GM19467 (cell line): Measurements from ENCODE around the gene AFF2.

Experiments
- ATAC-seq: cut with Tn5 transposase; IDR thresholded peaks from one replicate; pipeline ENCODE4 v1.9.1; 2021; ENCODE audit warnings: mild to moderate bottlenecking, moderate library complexity; ENCODE audit not compliant: unreplicated experiment

Gene AFF2

DNA sequence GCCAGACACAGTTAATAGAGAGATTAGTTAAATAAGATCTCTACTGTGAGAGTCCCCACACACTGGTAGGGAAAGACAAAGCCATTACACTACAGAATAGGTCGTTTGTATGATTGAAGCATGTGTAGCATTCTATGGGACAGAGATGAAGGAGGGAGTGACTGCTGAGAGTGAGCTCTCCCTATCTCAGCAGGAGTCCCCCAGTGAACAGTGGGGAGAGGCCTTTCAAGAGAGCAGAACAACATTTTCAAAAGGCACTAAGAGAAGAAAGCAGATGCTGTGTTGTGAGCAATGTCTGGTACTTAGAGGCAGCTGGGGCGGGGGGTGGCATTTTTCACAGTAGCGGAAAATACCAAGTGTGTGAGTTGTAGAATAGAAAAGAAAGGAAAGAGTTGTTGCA, 413.6 kb downstream of the AFF2 start:
- no peak for ATAC-seq

DNA sequence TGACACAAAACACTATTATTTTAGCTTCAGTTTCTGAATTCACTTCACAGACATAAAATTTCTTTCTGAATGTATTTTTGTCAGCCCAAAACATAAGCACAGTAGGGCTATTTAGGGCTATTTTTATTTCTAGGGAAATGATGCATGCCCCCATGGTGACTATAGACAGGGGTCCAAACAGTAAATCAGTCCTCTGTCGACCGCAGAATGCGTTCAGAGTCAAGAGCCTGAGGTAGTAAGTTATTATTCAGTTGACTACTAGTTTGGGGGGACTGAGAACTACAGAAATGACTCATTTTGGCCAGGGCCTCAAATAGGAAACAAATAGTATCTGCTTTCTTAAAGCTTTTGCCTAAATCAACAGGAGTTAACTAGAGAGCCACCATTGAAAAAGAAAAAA, 414.4 kb downstream of the AFF2 start:
- no peak for ATAC-seq

DNA sequence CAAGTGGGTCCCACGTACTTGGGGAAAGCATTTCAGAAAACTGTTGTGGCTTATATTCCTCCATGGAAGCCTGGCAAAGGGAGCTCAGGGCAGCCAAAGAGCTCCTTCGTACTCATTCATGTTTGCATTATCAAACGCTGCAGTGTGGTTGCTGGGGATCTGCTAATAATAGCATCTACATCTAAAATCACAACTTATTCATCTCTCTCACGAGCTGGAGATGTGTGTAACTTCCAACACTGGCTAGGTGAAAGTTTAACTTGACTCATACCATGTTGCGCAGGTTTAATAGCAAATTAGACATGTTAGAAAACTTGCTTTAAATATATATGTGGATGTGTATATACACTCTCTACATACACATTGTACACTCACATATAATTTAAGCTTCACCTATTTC, 415.1 kb downstream of the AFF2 start:
- ATAC-seq: no peak

DNA sequence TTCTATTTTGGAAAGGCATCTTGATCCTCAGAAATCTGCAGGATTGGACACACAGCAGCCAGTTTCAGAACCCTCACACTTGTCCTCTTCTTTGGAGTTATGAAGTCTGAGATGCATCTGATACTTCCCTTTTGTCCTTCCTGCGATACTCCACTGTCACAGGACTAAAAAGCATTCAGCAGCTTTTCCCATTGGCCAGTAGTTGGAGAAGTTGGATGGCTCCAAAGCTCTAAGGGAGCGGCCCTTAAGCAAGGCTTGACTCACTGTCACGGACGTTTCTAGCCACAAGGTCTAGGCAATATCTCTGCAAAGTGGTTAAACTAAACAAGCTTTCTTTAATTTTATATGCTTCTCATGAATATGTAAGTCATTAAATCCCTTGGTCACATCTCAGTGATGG, 417.0 kb downstream of the AFF2 start:
- no peak for ATAC-seq

DNA sequence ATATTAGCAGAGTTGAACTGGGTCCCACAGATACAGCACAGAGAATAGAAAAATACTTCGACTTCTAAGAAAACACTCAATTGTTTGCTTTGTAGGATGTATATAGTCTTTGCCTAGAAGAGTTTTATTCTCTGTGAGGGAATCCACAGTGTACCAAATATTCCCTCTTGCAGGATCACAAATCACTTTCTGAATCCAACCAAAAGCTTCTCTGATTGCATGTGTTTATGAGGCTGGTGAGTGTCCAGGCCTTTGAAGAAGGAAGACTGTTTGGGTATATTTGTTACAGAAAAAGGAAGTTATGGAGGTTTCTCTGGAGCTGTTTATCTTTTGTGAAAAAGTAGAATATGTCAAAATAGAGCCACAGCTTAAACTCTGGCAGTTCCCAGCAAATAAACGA, 423.2 kb downstream of the AFF2 start:
- ATAC-seq: no peak

DNA sequence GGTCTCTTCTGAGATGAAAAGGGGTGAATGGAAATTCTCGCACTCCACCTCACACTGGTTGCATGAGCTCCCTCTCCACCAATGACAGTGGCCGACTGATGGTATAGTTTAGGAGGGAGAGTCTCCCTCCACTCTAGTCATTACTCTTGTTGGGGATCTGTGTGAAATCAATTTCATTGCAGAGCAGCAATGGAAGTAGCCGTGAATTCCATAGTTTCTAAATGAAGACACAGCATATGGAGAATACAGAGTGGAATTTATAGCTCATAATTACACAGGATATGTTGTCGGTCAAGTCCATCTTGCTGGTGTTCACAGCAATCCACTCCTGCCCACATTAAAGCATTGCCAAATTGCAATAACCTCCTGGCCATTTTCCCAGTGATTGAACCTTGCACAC, 426.0 kb downstream of the AFF2 start:
- ATAC-seq: no peak

DNA sequence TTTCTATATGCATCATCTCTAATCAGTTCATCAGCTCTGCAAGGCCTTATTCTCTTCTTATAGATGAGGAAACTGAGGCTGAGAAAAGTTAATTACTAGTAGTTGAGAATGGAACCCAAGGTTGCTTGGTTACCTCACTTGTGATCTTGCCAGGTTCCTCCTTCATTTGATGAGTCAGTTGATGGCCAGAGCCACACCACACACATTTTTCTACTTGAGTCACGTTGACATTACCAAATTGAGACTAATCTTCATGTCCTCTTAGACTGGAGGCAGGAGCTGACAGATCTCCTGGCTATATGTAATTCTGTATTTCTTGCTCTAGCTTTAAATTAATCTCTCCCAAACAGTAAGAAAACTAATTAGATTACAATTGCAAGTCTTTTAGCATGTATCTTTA, 428.4 kb downstream of the AFF2 start:
- ATAC-seq: no peak

DNA sequence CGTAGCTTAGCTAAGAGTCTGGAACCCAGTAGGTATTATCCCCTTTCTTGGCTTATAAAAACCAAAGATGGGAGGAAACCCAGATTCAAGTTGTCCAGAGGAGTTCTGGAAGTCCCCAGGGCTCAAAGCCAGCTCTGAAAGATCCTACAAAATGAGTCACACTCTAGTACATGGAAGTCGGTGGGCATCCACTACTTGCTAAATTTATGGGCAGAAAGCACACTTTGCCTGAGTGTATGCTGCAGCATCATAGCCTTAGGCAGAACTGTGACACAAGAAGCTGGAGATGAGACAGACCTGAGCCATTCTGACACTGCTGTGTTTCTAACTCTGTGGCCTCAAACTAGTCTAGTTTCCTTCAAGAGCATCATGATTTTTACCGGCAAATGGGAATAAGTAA, 429.3 kb downstream of the AFF2 start:
- ATAC-seq: no peak

DNA sequence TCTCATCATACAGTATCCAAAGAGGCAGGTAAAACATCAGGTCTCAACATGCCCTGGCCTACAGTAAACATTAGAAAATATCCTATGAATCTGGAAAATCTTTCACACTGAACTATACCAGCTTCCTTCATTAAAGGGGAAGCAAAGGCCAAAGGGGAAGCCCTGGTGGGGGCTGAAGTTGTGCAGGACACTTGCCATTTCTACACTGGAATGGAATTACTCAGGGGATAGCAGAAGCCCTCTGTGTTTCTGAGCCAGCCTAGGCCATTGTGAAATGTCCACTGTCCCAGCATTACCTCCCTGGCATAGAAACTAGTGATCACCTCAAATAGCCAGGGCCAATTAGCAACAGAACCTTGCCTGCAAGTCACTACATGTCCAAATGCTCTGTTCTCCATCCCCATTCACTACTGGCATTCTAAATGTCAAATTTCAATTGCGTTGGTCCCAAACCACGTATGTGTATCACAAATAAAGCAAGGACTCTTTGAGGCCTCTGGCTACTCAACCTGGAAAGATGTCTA, 429.9 kb downstream of the AFF2 start:
- ATAC-seq: no peak

DNA sequence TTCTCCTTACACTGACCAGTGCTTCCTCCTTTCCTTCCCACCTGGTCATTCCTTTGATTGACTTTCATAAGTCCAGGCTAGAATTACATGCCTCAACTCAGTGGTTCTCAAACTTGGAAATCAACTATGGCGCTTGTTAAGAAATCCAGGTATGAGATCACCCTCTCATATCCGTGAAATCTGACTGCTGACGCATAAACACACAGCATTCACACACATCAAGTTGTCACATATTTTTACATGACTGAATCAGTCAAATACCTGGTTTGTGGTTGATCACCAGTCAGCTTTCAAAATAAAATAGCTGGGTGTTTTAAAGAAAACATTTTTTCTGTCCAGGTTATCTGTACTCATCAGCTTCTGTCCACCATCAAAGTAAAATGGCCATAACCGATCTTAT, 433.5 kb downstream of the AFF2 start:
- no peak for ATAC-seq

DNA sequence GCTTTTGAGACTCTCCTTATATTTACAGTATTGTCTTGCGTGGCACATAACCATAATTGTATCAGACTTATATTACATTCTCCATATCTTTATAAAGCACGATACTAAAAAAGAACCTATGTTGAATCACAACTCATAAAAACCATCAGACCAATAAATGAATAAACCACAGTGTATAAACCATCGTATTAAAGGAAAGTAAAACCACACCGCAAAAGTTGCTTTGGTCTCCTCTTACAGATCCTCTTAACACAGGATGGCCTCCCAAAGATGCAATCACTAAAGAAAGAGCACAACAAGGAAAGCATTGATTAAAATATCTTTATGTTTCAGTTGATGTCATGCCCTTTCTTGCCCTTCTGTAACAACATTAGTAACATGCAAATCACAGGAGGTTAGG, 437.9 kb downstream of the AFF2 start:
- no peak for ATAC-seq

DNA sequence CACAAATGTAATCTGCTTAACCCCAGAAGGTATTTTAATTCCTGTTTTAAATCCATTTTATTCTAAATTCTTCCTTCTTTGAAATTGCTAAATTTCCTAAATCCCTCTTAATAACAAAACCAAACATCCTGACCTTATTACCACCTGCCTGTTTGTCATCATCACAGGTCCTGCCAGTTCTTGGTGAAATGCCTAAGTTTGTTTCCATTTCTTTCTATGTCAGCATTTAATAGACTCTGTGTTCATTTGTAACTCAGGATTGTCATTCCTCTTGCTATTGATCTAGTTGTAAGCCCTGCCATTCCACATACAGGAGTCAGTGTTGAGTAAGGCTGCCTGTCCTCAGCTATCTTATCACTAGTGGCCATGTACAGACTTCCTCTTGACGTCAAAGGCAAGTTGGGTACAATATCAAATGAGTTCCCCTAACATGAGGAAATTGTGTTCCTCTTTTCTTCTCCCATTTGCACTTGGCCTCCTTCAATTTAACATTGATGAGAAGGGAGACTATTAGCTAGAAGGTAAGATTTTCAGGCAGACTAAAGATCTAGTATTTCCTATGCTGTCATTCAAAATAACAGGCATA, 440.1 kb downstream of the AFF2 start:
- ATAC-seq: no peak

DNA sequence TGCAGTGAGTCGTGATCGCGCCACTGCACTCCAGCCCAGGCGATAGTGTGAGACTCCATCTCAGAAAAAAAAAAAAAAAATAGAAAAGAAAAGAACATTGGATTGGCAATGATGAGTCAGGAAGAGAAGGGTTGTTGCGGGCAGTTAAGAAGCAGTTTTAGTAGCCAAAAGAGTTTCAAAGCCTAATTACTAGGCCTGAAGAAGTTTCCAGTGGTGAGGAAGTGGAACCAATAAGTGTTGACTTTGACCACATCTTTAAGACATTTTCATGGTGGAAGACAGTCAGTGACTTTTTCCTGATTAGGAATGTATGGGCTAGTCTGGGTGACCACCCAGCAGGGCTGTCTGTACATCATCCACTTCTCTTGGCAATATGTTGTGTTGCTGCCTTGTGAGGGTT, 442.3 kb downstream of the AFF2 start:
- no peak for ATAC-seq

DNA sequence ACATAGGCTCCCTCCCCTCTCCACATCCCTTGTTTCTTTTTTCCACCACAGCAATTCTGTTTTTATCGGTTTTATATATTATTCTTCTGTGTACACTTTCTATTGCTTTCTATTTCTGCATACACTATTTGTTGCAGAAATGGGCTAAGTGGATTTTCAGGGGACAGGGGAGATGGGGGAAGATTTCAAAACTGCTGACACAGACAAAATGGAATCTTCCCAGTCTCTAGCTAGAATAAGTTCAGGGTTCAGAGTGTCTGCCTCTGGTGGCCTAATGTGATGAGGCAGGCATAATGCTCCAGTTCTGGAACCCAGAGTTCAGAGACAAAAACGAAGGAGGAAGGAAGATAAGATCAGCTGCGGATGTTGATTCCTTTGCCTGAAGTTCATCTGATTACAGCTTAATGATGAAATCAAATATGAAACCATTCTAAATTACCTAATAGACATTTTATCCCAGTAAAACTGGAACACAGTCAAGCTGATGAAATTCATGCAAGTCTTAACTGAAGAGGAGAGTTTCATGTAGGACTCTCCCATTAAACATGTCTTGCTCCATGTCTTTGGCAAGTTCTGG, 447.1 kb downstream of the AFF2 start:
- no peak for ATAC-seq

DNA sequence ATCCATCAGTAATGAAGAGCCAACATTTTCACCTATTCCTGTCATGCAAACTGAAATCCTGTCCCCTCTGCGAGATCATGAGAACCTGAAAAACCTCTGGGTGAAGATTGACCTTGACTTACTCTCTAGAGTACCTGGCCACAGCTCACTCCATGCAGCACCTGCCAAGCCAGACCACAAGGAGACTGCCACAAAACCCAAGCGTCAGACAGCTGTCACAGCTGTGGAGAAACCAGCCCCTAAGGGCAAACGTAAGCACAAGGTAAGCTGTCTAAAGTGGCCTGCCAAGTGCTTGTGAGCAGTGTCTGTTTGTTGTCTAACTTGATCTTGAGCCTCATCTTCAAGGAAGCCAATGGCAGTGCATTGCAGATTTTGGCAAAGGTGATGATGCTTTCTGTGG, 455.9 kb downstream of the AFF2 start:
- no peak for ATAC-seq

DNA sequence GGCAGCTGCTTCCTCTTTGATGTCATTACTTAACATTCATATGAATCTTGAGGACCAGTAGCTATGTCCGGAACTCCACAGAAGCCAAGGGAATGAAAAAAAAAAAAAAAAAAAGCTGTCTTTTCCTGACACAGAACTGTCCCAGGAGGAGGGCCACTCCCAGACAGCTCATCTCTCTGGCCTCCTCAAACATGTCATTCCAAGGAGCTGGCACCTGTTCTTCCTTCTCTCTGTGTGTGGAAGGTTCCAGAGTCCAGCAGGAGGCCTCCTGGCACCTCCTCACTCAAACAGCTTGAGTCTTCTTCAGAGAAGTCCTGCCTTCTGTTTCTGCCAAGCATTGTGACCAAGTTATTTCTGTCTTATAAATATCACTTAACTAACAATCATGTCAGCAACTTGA, 458.5 kb downstream of the AFF2 start:
- ATAC-seq: no peak

DNA sequence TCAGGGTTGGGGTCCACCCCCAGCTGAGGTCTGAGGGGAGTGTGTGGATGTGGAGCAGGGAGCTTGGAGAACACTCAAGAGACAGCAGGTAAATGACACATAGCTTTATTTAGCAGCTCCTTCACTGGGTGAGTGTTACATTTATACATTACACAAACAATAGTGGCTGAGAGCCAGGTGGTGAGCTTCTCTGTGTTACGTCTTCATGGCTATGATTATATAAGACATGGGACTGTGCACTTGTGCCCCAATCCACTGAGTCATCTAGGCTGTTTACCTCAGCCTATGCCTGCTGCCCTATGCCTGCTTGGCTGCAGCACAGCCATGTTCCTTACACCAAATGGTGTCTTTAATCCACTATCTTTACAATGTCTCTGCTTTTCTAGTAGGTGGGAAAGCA, 459.6 kb downstream of the AFF2 start:
- ATAC-seq: no peak

DNA sequence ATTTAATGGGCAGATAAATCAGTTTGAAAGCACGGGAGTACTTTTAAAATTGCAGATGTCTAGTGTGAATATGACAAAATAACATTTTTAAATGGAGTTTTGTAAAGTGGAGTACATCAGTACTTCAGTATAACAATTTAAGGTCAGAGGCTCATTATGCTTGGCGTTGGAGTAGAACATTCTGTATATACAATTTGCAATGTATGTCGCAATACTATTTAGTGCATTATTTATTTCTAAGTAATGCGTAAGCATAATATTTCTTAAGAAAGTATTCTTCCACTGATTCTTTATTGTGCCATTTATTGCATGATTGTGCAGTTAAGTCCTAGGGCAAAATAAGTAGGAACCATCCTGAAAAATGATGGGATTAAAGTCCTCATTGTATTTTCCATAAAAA, 461.6 kb downstream of the AFF2 start:
- no peak for ATAC-seq

DNA sequence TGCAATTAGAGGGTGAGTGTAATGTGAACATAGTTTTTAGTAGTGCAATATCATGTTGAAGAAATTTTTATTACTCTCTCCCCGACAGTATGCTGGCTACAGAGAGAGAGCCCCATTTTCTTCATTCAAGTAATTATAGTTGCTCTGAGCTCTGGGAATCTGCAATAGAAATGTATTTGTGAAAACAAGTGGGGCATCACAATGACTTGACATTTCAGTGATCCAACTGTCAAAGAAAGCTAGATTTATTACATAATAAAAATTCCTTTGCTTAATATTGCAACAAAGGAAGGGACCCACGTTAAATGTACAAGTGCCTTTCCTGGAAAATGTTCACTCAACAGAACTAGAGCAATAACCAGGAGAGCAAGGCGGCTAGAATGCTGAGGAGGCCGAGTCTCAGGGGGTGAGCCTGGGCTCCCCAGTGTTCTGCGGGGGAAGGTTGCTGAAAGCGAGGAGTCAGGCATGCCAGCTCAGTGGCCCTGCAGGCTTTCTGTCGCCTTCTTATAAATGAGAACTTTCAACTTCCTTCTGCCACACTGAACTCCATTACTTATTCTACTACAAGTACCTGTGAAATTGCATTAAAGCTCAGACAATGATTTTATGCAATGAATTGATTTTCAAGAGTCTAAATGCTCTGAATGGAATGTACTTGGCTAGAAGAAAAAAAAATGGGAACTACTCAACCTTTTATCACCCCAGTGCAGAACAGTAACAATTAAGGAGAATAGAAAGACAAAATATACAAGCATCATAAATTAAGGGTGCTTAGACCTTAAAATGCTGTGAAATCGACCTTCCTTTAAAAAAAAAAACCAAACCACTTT, 476.4 kb downstream of the AFF2 start:
- ATAC-seq: no peak

DNA sequence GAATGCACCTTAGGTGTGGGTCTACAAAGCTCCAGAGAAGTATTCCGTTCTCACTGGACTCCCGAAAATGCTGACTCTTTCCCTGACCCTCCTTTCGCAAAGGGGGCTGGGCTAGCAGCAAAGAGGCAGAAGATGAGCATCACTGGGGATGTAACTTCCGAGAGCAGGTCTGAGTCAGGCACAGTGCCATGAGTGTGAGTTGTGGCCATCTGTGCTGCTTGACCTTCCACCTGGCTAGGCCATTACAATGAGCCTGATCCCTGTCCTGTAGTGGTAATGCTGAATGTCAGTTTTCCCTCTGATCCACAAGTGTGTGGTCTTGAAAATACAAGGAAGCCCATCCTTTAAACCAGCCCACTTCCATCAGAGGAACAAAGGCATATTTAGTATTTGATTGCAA, 479.4 kb downstream of the AFF2 start:
- no peak for ATAC-seq

DNA sequence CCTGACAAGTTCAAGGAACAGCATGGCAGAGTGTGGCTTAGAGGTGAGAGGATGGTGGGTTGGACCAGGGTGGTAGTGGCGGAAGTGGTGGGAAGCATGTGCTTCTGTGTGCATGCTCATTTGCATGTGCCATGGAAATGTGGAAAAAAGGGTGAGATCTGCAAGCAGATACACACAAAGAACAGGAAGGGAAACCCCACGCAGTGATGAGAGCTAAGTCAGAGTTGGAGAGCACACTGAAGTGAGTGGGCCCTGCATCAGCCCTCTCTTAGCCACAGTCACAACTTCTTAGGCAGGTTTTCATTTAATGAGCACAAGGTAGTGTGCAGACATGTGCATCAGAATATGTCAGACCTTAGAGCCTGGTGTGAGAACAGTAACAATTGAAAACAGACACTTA, 483.8 kb downstream of the AFF2 start:
- ATAC-seq: no peak

DNA sequence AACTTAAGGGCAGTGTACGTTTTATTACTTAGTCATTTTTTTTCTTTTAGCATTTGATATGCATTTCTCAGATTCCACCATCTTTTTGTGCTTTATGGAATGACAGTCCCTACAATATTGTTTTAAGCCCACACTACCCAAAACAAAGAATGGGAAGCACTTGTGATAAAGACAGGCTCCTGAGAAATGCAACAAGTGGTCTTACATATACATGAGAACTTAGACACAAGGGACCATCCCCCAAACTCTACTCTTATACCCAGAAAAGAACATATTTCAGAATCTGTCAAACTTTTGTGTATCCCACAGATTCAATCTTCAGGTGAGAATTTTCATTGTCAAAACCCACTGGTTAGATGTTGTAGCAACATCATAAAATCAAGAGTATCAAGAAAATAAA, 491.1 kb downstream of the AFF2 start:
- ATAC-seq: no peak
